ENCODE results near the gene MTAP. TPM values are rescaled to one million over a fixed set of nuclear protein-coding genes. Genes with fewer than 3 reads are reported as not detected.

The MTAP gene
- polyA plus RNA-seq (2013, experiment 1 of 2; ENCODE audit: insufficient read length), result 25.4 TPM
- 27.3 TPM for polyA plus RNA-seq (2013, experiment 2 of 2; ENCODE audit: insufficient read length)

GRCh38 chr9:21802418-21803000 lies at the start of gene MTAP:
MTAP (plus strand) TSS chr9:21802636; CDS start chr9:21802749, 113 bp downstream.
- DNase-seq, result peak; percentile 96

GRCh38 chr9:21753523-21753922 lies 48.9 kb upstream of the MTAP start:
- no peak for DNase-seq

GRCh38 chr9:21754741-21755140 lies 47.7 kb upstream of the MTAP start:
- no peak for DNase-seq

- DNase-seq, result no peak
These were observed 43.9 kb upstream of the MTAP start for GRCh38 chr9:21758540-21758939.

GRCh38 chr9:21761309-21761901 lies 41.0 kb upstream of the MTAP start:
- peak; percentile 33 for DNase-seq

GRCh38 chr9:21762064-21762463 lies 40.4 kb upstream of the MTAP start:
- DNase-seq, result no peak

- peak; percentile 70 for DNase-seq
These were observed 37.6 kb upstream of the MTAP start for GRCh38 chr9:21764846-21765245.

- DNase-seq, result no peak
These were observed 36.3 kb upstream of the MTAP start for GRCh38 chr9:21766096-21766495.

GRCh38 chr9:21770871-21771560 lies 31.4 kb upstream of the MTAP start:
- peak; percentile 85 for DNase-seq

GRCh38 chr9:21777701-21778100 lies 24.7 kb upstream of the MTAP start:
- peak; percentile 97 for DNase-seq

GRCh38 chr9:21778304-21778703 lies 24.1 kb upstream of the MTAP start:
- peak; percentile 88 for DNase-seq

- peak; percentile 40 for DNase-seq
These were observed 23.0 kb upstream of the MTAP start for GRCh38 chr9:21779397-21779796.

- DNase-seq, result no peak
These were observed 20.8 kb upstream of the MTAP start for GRCh38 chr9:21781656-21782055.

- no peak for DNase-seq
These were observed 20.2 kb upstream of the MTAP start for GRCh38 chr9:21782205-21782604.

GRCh38 chr9:21788752-21789151 lies 13.7 kb upstream of the MTAP start:
- peak; percentile 28 for DNase-seq

GRCh38 chr9:21789541-21790037 lies 12.8 kb upstream of the MTAP start:
- DNase-seq, result peak; percentile 90

- no peak for DNase-seq
These were observed 7.0 kb upstream of the MTAP start for GRCh38 chr9:21795483-21795882.

GRCh38 chr9:21796768-21797167 lies 5.7 kb upstream of the MTAP start:
- peak; percentile 76 for DNase-seq

- no peak for DNase-seq
These were observed 1.3 kb upstream of the MTAP start for GRCh38 chr9:21800931-21801682.

- DNase-seq, result peak; percentile 89
These were observed 586 bp upstream of the MTAP start for GRCh38 chr9:21801683-21802417.

- no peak for DNase-seq
These were observed 1.2 kb downstream of the MTAP start for GRCh38 chr9:21803649-21804048.

GRCh38 chr9:21804331-21804730 lies 1.9 kb downstream of the MTAP start:
- no peak for DNase-seq

Data from fibroblast of skin of abdomen (primary cell).